ENCODE results near the gene PLLP.

DNA sequence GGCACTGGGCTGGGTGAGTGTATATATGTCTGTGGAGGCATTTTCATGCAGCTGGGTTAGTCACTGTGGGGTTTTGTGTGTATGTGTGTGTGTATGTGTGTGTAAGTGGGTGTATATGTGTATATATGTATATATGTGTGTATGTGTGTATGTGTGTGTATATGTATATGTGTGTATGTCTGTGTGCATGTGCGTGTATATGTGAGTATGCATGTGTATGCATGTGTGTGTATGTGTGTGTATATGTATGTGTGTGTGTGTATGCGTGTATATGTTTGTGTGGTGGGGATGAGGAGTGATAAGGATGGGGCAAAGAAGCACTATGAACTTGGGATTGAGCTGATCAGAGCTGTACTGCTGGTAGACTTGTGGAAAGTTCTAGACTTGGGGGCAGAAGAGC lies 29.0 kb upstream of the PLLP start:
- no peak for TF ChIP-seq POLR2AphosphoS5 (IDR thresholded peaks at IDR 0.05; ENCODE audit: low read depth, low read length)
- TF ChIP-seq, protein P1, sequence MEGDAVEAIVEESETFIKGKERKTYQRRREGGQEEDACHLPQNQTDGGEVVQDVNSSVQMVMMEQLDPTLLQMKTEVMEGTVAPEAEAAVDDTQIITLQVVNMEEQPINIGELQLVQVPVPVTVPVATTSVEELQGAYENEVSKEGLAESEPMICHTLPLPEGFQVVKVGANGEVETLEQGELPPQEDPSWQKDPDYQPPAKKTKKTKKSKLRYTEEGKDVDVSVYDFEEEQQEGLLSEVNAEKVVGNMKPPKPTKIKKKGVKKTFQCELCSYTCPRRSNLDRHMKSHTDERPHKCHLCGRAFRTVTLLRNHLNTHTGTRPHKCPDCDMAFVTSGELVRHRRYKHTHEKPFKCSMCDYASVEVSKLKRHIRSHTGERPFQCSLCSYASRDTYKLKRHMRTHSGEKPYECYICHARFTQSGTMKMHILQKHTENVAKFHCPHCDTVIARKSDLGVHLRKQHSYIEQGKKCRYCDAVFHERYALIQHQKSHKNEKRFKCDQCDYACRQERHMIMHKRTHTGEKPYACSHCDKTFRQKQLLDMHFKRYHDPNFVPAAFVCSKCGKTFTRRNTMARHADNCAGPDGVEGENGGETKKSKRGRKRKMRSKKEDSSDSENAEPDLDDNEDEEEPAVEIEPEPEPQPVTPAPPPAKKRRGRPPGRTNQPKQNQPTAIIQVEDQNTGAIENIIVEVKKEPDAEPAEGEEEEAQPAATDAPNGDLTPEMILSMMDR (IDR thresholded peaks at IDR 0.05), result no peak
- TF ChIP-seq, protein P2, sequence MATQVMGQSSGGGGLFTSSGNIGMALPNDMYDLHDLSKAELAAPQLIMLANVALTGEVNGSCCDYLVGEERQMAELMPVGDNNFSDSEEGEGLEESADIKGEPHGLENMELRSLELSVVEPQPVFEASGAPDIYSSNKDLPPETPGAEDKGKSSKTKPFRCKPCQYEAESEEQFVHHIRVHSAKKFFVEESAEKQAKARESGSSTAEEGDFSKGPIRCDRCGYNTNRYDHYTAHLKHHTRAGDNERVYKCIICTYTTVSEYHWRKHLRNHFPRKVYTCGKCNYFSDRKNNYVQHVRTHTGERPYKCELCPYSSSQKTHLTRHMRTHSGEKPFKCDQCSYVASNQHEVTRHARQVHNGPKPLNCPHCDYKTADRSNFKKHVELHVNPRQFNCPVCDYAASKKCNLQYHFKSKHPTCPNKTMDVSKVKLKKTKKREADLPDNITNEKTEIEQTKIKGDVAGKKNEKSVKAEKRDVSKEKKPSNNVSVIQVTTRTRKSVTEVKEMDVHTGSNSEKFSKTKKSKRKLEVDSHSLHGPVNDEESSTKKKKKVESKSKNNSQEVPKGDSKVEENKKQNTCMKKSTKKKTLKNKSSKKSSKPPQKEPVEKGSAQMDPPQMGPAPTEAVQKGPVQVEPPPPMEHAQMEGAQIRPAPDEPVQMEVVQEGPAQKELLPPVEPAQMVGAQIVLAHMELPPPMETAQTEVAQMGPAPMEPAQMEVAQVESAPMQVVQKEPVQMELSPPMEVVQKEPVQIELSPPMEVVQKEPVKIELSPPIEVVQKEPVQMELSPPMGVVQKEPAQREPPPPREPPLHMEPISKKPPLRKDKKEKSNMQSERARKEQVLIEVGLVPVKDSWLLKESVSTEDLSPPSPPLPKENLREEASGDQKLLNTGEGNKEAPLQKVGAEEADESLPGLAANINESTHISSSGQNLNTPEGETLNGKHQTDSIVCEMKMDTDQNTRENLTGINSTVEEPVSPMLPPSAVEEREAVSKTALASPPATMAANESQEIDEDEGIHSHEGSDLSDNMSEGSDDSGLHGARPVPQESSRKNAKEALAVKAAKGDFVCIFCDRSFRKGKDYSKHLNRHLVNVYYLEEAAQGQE (IDR thresholded peaks at IDR 0.05; ENCODE audit: insufficient read depth in 1 of 2, low read depth in 2 of 2, low read length in 1 of 2), result no peak
- TF ChIP-seq TCF7L2 (IDR thresholded peaks at IDR 0.05; ENCODE audit: low read depth, low read length), result no peak
- TF ChIP-seq SIN3A (IDR thresholded peaks at IDR 0.05; ENCODE audit: borderline replicate concordance, insufficient read depth, low read depth, low read length), result no peak
